Measurements from ENCODE around the gene LRIF1. TPM values are rescaled to one million over a fixed set of nuclear protein-coding genes. Genes with fewer than 3 reads are reported as not detected.
"Not testable (repeated sequence)": the region's sequence is repeated elsewhere in the genome, so short reads cannot be mapped to it uniquely, and the experiment has no call there.

The LRIF1 gene
- total RNA-seq, 4 donors from 2014 or later: 5.1 to 9.5 (median 5.6) TPM

DNA sequence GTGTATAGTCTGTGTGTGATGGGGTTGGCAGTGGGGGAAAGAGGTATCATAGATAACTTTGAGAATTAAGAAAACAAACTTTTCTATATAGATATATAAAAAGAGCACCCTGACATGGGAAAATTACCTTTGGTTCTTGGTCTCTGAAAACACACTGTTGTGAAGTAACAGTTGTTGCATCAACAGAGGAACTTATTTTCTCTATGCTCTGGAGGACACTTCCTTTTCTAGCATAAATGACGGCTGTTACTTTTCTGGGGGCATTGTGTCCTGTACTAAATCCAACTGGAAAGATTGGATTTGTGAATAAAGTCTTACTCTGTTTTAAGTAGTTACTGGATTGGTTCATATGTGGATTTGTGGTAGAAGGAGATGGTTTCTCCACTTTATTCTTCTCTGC is 12.6 kb downstream of the LRIF1 start:
- no peak overlapping the region for H3K27ac ChIP-seq
- DNase-seq: no peak
- H3K36me3 ChIP-seq: peaks cover 0 to 63% (median 0%) of the 10 kb centered on the region in 3 donors
- no peak overlapping the region for H3K4me3 ChIP-seq
- H3K9me3 ChIP-seq: peaks cover 0 to 14% (median 0%) of the 10 kb centered on the region in 3 donors
- TF ChIP-seq POLR2A (IDR thresholded peaks at IDR 0.05): no peak
- TF ChIP-seq, protein P1, sequence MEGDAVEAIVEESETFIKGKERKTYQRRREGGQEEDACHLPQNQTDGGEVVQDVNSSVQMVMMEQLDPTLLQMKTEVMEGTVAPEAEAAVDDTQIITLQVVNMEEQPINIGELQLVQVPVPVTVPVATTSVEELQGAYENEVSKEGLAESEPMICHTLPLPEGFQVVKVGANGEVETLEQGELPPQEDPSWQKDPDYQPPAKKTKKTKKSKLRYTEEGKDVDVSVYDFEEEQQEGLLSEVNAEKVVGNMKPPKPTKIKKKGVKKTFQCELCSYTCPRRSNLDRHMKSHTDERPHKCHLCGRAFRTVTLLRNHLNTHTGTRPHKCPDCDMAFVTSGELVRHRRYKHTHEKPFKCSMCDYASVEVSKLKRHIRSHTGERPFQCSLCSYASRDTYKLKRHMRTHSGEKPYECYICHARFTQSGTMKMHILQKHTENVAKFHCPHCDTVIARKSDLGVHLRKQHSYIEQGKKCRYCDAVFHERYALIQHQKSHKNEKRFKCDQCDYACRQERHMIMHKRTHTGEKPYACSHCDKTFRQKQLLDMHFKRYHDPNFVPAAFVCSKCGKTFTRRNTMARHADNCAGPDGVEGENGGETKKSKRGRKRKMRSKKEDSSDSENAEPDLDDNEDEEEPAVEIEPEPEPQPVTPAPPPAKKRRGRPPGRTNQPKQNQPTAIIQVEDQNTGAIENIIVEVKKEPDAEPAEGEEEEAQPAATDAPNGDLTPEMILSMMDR (IDR thresholded peaks at IDR 0.05): no peak
- H3K4me1 ChIP-seq: no peaks in the 10 kb centered on the region
- 81 to 89% methylated on average over 1 of the region's 1 CpG for WGBS, 2 donors
- intact Hi-C loops (cut with DNase I): no loop called here
- no peaks in the 10 kb centered on the region for H3K27me3 ChIP-seq

DNA sequence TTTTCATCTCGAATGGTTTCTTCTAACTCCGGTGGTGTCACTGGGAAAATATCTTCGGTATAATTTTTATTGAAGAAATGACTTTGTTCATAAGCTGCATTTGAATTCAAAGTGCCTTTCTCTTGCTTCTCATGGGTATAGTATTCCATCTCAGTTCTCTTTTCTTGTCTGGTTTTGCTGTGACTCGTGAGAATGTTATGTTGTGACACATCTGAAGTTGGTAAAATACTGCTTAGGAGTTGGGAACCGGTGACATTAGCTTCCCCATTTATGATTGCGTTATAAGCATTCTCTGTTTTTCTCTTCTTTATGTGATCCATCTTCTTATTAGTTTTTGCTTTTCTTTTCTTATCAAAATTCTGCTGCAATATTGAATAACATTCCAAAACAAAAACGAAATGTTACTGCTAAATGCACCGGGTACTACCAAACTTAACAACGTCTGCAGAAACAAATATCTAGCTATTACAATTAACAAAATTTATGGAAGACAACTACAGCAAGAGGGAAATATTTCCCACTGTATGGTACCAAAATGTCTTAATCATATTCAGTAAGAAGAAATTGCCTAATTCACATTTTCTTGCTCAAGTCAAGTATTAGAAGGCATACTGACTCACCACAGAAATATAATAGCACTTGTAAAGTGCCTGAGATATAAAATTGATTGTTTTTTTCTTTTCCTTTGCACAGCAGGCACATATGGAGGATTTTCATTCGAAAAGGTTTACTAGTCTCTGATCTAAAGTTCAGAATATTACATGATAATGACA is 15.5 kb downstream of the LRIF1 start:
- intact Hi-C loops (cut with DNase I): no loop called here
- WGBS, 2 donors: 87 to 93% methylated on average over 10 of the region's 10 CpGs
- Histone ChIP-seq H3K9me3 (peaks cover 0 to 14% (median 0%) of the 10 kb centered on the region in 3 donors), H3K27me3 (no peaks in the 10 kb centered on the region), H3K27ac (no peak overlapping the region), H3K4me3 (no peak overlapping the region), H3K4me1 (no peaks in the 10 kb centered on the region), H3K36me3 (peaks cover 0 to 54% (median 0%) of the 10 kb centered on the region in 3 donors)
- no peak for DNase-seq
- TF ChIP-seq, protein P1 (IDR thresholded peaks at IDR 0.05): no peak
- no peak for TF ChIP-seq POLR2A (IDR thresholded peaks at IDR 0.05)

DNA sequence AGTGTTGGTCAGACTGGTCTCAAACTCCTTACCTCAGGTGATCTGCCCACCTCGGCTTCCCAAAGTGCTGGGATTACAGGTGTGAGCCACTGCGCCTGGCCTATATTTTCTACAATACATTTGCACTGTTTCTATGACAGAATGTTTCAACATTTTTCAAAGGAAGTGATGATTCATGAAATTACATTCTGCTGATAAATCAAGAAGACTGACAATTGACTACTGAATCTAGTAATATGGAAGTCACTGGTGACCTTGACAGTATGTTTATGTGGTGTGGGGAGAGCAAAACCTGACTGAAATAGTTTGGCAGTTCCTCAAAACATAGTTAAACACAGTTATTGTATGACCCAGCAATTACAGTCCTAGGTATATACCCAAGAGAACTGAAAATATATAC is 18.1 kb downstream of the LRIF1 start:
- Histone ChIP-seq H3K36me3 (peaks cover 0 to 34% (median 0%) of the 10 kb centered on the region in 3 donors), H3K27me3 (no peaks in the 10 kb centered on the region), H3K4me3 (no peak overlapping the region), H3K4me1 (no peaks in the 10 kb centered on the region), H3K9me3 (no peaks in the 10 kb centered on the region), H3K27ac (no peak overlapping the region)
- DNase-seq: no peak
- intact Hi-C loops (cut with DNase I): no loop called here
- TF ChIP-seq POLR2A (IDR thresholded peaks at IDR 0.05): no peak
- TF ChIP-seq, protein P1 (IDR thresholded peaks at IDR 0.05): no peak
- WGBS, 2 donors: 79 to 83% methylated on average over 1 to 2 of the region's 2 CpGs

DNA sequence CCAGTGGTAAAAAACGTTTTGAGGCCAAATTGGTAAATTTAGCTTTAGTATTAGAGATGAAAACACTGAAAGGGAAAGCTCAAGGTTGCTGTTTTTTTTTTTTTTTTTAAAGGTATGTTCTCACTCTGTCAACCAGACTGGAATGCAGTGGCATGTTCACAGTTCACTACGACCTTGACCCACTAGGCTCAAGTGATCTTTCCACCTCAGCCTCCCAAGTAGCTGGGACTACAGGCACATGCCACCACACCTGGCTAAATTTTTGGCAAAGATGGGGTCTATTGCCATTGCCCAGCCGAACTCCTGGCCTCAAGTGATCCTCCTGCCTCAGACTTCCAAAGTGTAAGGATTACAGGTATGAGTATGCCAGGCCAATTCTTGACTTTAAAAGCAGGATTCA is 18.9 kb downstream of the LRIF1 start:
- H3K4me1 ChIP-seq: no peaks in the 10 kb centered on the region
- intact Hi-C loops (cut with DNase I): no loop called here
- TF ChIP-seq POLR2A (IDR thresholded peaks at IDR 0.05): no peak
- TF ChIP-seq, protein P1 (IDR thresholded peaks at IDR 0.05): no peak
- H3K9me3 ChIP-seq: peaks cover 0 to under 1% (median 0%) of the 10 kb centered on the region in 3 donors
- no peak overlapping the region for H3K27ac ChIP-seq
- H3K36me3 ChIP-seq: peaks cover 0 to 29% (median 0%) of the 10 kb centered on the region in 3 donors
- 48 to 63% methylated on average over 3 of the region's 3 CpGs for WGBS, 2 donors
- no peak for DNase-seq
- no peak overlapping the region for H3K4me3 ChIP-seq
- H3K27me3 ChIP-seq: no peaks in the 10 kb centered on the region

DNA sequence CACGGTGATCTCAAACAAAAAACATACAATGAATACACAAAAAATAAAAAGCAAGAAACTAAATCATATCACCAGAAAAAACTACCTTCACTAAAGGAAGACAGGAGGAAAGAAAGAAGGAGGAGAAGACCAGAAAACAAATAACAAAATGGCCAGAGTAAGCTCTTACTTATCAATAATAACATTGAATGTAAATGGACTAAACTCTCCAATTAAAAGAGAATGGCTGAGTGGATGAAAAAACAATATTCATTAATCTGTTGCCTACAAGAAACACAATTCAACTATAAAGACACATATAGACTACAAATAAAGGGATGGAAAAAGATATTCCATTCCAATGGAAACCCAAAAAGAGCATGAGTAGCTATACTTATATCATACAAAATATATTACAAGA is 27.2 kb downstream of the LRIF1 start:
- Histone ChIP-seq H3K36me3 (no peaks in the 10 kb centered on the region), H3K27ac (no peak overlapping the region), H3K4me1 (no peaks in the 10 kb centered on the region), H3K9me3 (peaks cover 0 to 6% (median 0%) of the 10 kb centered on the region in 3 donors), H3K27me3 (no peaks in the 10 kb centered on the region), H3K4me3 (no peak overlapping the region)
- TF ChIP-seq, protein P1 (IDR thresholded peaks at IDR 0.05): no peak
- TF ChIP-seq POLR2A (IDR thresholded peaks at IDR 0.05): no peak
- no peak for DNase-seq
- 87 to 88% methylated on average over 1 of the region's 1 CpG for WGBS, 2 donors
- intact Hi-C loops (cut with DNase I): no loop called here

DNA sequence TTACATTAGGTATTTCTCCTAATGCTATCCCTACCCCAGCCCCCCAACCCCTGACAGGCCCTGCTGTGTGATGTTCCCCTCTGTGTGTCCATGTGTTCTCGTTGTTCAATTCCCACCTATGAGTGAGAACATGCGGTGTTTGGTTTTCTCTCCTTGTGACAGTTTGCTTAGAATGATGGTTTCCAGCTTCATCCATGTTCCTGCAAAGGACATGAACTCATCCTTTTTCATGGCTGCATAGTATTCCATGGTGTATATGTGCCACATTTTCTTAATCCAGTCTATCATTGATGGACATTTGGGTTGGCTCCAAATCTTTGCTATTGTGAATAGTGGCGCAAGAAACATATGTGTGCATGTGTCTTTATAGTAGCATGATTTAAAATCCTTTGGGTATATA is 32.6 kb downstream of the LRIF1 start:
- H3K4me3 ChIP-seq; H3K27me3 ChIP-seq; H3K36me3 ChIP-seq; H3K9me3 ChIP-seq; intact Hi-C loops (cut with DNase I); H3K4me1 ChIP-seq; H3K27ac ChIP-seq; DNase-seq: not testable (repeated sequence)
- WGBS, 2 donors: 88 to 89% methylated on average over 3 of the region's 3 CpGs
